ENCODE measurements around the gene KCND2.

Gene KCND2

DNA sequence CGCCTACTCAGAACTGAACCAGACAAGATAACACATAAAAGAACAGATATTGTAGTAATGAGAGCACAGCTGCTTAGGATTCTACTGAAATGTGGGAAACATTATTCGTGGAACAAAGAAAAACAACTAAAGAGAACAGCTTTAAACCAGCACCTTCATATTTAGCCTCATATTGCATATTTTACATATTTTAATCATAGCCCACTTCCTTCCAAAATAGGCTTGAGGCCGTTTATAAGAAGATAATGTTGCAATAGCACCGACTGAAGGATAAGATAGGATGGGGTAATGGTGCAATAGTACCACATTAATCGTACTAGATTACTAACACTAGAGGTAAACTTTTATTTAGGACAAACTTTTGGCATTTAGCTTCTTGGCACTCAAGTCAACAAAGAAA is 71.3 kb downstream of the KCND2 start:
- Histone ChIP-seq H3K36me3 (ENCODE audit: insufficient read depth, insufficient read length, low read length) (no peaks in the 10 kb centered on the region), H3K9me3 (ENCODE audit: insufficient read depth, low read length) (no peaks in the 10 kb centered on the region), H3K9ac (ENCODE audit: insufficient read length, low read depth) (no peak overlapping the region), H3K27me3 (ENCODE audit: insufficient read depth, insufficient read length) (no peaks in the 10 kb centered on the region), H3K4me1 (ENCODE audit: insufficient read depth, insufficient read length) (no peaks in the 10 kb centered on the region), H3K4me3 (ENCODE audit: insufficient read length, low read depth) (no peak overlapping the region)
- DNase-seq (ENCODE audit: low read depth, low spot score) = no peak
- no peak for TF ChIP-seq ZNF274 (IDR thresholded peaks at IDR 0.05; ENCODE audit: low read depth, low read length)

DNA sequence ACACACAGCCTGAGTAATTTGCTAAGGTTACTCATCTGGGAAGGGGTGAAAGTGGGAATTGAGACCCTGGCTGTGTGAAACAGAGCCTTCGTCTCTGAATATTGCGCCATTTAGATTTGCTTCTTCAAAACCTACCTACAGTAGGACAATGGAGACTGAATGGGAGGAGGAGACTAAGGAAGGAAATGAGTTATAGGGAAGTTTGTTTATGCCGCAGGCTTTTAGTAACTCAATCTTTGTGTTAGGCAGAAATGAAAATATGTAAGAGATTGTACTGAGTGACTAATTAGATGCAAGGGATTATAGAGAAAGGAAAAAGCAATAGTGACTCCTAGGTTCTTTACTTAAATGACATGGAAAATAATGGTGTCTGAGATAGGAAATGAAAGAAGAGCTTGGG is 80.2 kb downstream of the KCND2 start:
- Histone ChIP-seq H3K9me3 (ENCODE audit: insufficient read depth, low read length) (no peaks in the 10 kb centered on the region), H3K9ac (ENCODE audit: insufficient read length, low read depth) (no peak overlapping the region), H3K36me3 (ENCODE audit: insufficient read depth, insufficient read length, low read length) (no peaks in the 10 kb centered on the region), H3K4me1 (ENCODE audit: insufficient read depth, insufficient read length) (no peaks in the 10 kb centered on the region), H3K4me3 (ENCODE audit: insufficient read length, low read depth) (no peak overlapping the region), H3K27me3 (ENCODE audit: insufficient read depth, insufficient read length) (no peaks in the 10 kb centered on the region)
- no peak for DNase-seq (ENCODE audit: low read depth, low spot score)
- TF ChIP-seq YY1 (IDR thresholded peaks at IDR 0.05; ENCODE audit: insufficient read depth, insufficient read length) = no peak
- TF ChIP-seq ZNF274 (IDR thresholded peaks at IDR 0.05; ENCODE audit: low read depth, low read length) = no peak
- TF ChIP-seq SUZ12 (IDR thresholded peaks at IDR 0.05; ENCODE audit: extremely low read depth, insufficient read depth, insufficient read length) = no peak

DNA sequence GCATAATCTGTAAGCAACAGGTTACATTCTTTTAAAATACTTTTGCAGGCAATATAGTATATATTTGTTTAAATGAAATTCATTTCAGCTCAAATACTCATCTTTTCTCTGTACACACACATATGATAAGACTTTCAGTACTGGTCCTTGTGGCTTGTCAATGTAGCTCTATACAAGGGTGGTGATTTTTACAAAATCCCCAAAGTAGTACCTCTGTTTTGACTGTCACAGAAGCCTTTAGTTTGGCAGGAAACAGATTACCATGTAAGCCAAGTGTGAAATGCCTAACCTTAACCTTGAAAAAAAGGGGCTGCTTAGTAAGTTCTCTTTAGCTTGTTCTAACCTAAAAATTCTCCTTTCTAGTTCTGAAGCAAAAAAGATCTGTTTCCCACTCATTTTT is 87.9 kb downstream of the KCND2 start:
- no peaks in the 10 kb centered on the region for H3K4me1 ChIP-seq (ENCODE audit: insufficient read depth, insufficient read length)
- H3K9ac ChIP-seq (ENCODE audit: insufficient read length, low read depth) = no peak overlapping the region
- no peak overlapping the region for H3K4me3 ChIP-seq (ENCODE audit: insufficient read length, low read depth)
- no peak for TF ChIP-seq SUZ12 (IDR thresholded peaks at IDR 0.05; ENCODE audit: extremely low read depth, insufficient read depth, insufficient read length)
- no peak for TF ChIP-seq ZNF274 (IDR thresholded peaks at IDR 0.05; ENCODE audit: low read depth, low read length)
- no peak for TF ChIP-seq YY1 (IDR thresholded peaks at IDR 0.05; ENCODE audit: insufficient read depth, insufficient read length)
- no peaks in the 10 kb centered on the region for H3K27me3 ChIP-seq (ENCODE audit: insufficient read depth, insufficient read length)
- H3K36me3 ChIP-seq (ENCODE audit: insufficient read depth, insufficient read length, low read length) = no peaks in the 10 kb centered on the region
- DNase-seq (ENCODE audit: low read depth, low spot score) = no peak
- no peaks in the 10 kb centered on the region for H3K9me3 ChIP-seq (ENCODE audit: insufficient read depth, low read length)

DNA sequence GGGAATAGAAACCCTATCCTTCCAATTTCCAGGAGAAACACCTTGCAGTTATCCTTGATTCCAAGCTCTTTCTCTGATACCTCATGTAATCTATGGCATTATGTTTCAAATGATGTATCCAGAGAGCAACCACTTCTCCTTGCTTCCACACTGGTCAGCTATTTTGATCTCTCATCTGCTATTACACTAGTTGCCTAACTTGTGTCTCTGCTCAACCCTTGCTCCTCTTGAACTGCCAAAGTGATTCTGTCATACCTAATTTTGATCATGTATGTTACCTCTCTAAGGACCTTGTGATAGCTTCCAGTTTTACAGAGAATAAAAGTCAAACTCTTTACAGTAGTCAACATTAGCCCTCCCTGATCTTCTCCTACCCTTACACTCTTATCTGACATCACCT is 90.4 kb downstream of the KCND2 start:
- Histone ChIP-seq H3K4me1 (ENCODE audit: insufficient read depth, insufficient read length) (no peaks in the 10 kb centered on the region), H3K27me3 (ENCODE audit: insufficient read depth, insufficient read length) (no peaks in the 10 kb centered on the region), H3K4me3 (ENCODE audit: insufficient read length, low read depth) (no peak overlapping the region), H3K9me3 (ENCODE audit: insufficient read depth, low read length) (no peaks in the 10 kb centered on the region), H3K9ac (ENCODE audit: insufficient read length, low read depth) (no peak overlapping the region), H3K36me3 (ENCODE audit: insufficient read depth, insufficient read length, low read length) (no peaks in the 10 kb centered on the region)
- DNase-seq (ENCODE audit: low read depth, low spot score) = no peak
- TF ChIP-seq ZNF274 (IDR thresholded peaks at IDR 0.05; ENCODE audit: low read depth, low read length) (no peak), YY1 (IDR thresholded peaks at IDR 0.05; ENCODE audit: insufficient read depth, insufficient read length) (no peak), SUZ12 (IDR thresholded peaks at IDR 0.05; ENCODE audit: extremely low read depth, insufficient read depth, insufficient read length) (no peak)

DNA sequence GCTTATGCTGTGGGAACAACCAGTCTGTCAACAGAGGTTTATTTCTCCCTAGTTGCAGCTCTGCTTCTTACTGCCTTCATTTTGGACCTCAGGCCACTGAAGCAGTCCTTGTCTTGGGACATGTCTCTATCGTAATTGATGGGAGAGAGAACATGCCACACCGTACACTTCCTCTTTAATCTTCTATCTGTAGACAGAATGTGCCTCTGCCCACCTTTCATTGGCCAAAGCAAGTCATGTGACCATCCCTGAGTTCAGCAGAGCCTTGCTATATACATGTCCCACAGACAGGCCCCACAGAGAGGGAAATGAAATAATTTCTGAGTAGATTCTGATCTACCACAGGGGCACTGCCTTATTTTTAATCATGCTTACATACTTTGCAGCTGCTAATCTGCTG is 98.0 kb downstream of the KCND2 start:
- Histone ChIP-seq H3K9ac (ENCODE audit: insufficient read length, low read depth) (no peak overlapping the region), H3K4me1 (ENCODE audit: insufficient read depth, insufficient read length) (no peaks in the 10 kb centered on the region), H3K4me3 (ENCODE audit: insufficient read length, low read depth) (no peak overlapping the region), H3K27me3 (ENCODE audit: insufficient read depth, insufficient read length) (no peaks in the 10 kb centered on the region), H3K36me3 (ENCODE audit: insufficient read depth, insufficient read length, low read length) (no peaks in the 10 kb centered on the region), H3K9me3 (ENCODE audit: insufficient read depth, low read length) (no peaks in the 10 kb centered on the region)
- TF ChIP-seq SUZ12 (IDR thresholded peaks at IDR 0.05; ENCODE audit: extremely low read depth, insufficient read depth, insufficient read length) (no peak), ZNF274 (IDR thresholded peaks at IDR 0.05; ENCODE audit: low read depth, low read length) (no peak), YY1 (IDR thresholded peaks at IDR 0.05; ENCODE audit: insufficient read depth, insufficient read length) (no peak)
- no peak for DNase-seq (ENCODE audit: low read depth, low spot score)

DNA sequence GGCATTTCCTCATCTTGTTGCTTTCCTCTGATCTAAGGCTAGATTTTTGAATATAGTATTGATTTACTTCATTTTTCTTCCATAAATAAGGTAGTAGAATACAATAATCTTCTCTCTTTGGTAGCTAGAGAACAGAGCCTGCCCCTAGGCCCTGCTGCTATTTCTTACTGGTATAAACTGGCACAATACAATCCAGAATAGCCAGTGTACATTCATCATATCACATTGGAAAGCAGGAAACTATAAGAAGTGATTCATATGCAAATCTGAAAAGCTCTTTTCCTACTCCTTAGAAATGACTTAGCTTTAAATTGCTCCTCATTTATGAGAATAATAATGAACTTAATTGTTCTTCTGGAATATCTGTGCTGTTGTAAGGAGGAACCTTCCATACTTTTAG is 100.2 kb downstream of the KCND2 start:
- no peak for DNase-seq (ENCODE audit: low read depth, low spot score)
- Histone ChIP-seq H3K4me1 (ENCODE audit: insufficient read depth, insufficient read length) (no peaks in the 10 kb centered on the region), H3K4me3 (ENCODE audit: insufficient read length, low read depth) (no peak overlapping the region), H3K9ac (ENCODE audit: insufficient read length, low read depth) (no peak overlapping the region), H3K27me3 (ENCODE audit: insufficient read depth, insufficient read length) (no peaks in the 10 kb centered on the region), H3K9me3 (ENCODE audit: insufficient read depth, low read length) (no peaks in the 10 kb centered on the region), H3K36me3 (ENCODE audit: insufficient read depth, insufficient read length, low read length) (no peaks in the 10 kb centered on the region)
- TF ChIP-seq SUZ12 (IDR thresholded peaks at IDR 0.05; ENCODE audit: extremely low read depth, insufficient read depth, insufficient read length) = no peak
- TF ChIP-seq ZNF274 (IDR thresholded peaks at IDR 0.05; ENCODE audit: low read depth, low read length) = no peak
- no peak for TF ChIP-seq YY1 (IDR thresholded peaks at IDR 0.05; ENCODE audit: insufficient read depth, insufficient read length)

DNA sequence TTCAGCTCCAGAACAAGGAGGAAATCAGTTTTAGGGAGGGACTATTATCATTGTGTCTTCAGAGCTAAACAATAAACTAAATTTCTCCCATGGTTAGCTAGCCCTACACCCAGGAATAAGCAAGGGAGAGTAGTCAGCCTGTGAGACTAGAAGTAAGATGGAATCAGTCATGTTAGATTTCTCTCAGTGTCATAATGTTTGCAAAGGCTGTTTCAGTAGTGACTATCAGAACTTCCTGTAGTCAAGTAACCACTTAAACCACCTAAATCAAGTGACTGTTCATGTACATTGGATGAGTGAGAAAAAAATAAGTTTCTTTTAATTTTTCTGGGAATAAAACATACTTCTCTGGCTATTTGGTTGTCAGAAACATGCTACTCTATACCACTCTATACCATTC is 121.6 kb downstream of the KCND2 start:
- H3K4me1 ChIP-seq (ENCODE audit: insufficient read depth, insufficient read length) = no peaks in the 10 kb centered on the region
- no peaks in the 10 kb centered on the region for H3K9me3 ChIP-seq (ENCODE audit: insufficient read depth, low read length)
- DNase-seq (ENCODE audit: low read depth, low spot score) = no peak
- no peaks in the 10 kb centered on the region for H3K27me3 ChIP-seq (ENCODE audit: insufficient read depth, insufficient read length)
- no peak overlapping the region for H3K9ac ChIP-seq (ENCODE audit: insufficient read length, low read depth)
- H3K36me3 ChIP-seq (ENCODE audit: insufficient read depth, insufficient read length, low read length) = no peaks in the 10 kb centered on the region
- TF ChIP-seq ZNF274 (IDR thresholded peaks at IDR 0.05; ENCODE audit: low read depth, low read length) (no peak), SUZ12 (IDR thresholded peaks at IDR 0.05; ENCODE audit: extremely low read depth, insufficient read depth, insufficient read length) (no peak), YY1 (IDR thresholded peaks at IDR 0.05; ENCODE audit: insufficient read depth, insufficient read length) (no peak)
- no peak overlapping the region for H3K4me3 ChIP-seq (ENCODE audit: insufficient read length, low read depth)

DNA sequence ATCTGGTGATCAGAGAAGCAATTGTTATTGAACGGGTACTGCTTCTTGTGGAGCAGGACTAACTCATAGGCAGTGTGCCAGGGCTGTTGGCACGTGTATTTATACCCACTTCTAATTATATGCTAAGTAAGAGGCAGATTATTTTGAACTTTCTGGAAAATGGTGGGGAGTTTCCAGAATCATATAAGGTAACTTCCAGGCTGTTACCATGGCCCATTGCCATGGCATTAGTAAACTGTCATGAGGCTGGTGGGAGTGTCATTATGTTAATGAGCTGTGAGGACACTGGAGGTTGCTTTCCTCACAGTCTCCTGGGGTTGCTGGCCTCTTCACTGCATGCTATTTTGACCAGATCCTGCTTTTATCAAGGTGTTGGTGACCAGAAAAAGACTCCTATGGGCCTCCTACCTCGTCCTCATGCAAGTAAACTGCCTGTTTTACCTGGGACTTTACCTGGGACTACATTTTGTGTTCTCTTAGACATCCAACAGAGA is 122.6 kb downstream of the KCND2 start:
- DNase-seq (ENCODE audit: low read depth, low spot score) = no peak
- Histone ChIP-seq H3K27me3 (ENCODE audit: insufficient read depth, insufficient read length) (no peaks in the 10 kb centered on the region), H3K9ac (ENCODE audit: insufficient read length, low read depth) (no peak overlapping the region), H3K36me3 (ENCODE audit: insufficient read depth, insufficient read length, low read length) (no peaks in the 10 kb centered on the region), H3K4me1 (ENCODE audit: insufficient read depth, insufficient read length) (no peaks in the 10 kb centered on the region), H3K4me3 (ENCODE audit: insufficient read length, low read depth) (no peak overlapping the region), H3K9me3 (ENCODE audit: insufficient read depth, low read length) (no peaks in the 10 kb centered on the region)
- TF ChIP-seq YY1 (IDR thresholded peaks at IDR 0.05; ENCODE audit: insufficient read depth, insufficient read length) (no peak), SUZ12 (IDR thresholded peaks at IDR 0.05; ENCODE audit: extremely low read depth, insufficient read depth, insufficient read length) (no peak), ZNF274 (IDR thresholded peaks at IDR 0.05; ENCODE audit: low read depth, low read length) (no peak)

Measured in NT2/D1 (cell line).